B cell (primary cell): ENCODE data around the gene LONP2.

Source experiments
- EZH2 ChIP-seq: IDR thresholded peaks from 2 replicates; pipeline ENCODE4 v1.6.1; 2012; ENCODE audit warnings: borderline replicate concordance, low read depth, mild to moderate bottlenecking, moderate library complexity, low read length; ENCODE audit not compliant: insufficient read depth, poor library complexity, severe bottlenecking
- TF ChIP-seq, protein P1 (sequence below): fragments of 200-600 bp; IDR thresholded peaks from one replicate; pipeline ENCODE4 v1.8.0; 2022; ENCODE audit warnings: antibody characterized with exemption, mild to moderate bottlenecking

DNA sequence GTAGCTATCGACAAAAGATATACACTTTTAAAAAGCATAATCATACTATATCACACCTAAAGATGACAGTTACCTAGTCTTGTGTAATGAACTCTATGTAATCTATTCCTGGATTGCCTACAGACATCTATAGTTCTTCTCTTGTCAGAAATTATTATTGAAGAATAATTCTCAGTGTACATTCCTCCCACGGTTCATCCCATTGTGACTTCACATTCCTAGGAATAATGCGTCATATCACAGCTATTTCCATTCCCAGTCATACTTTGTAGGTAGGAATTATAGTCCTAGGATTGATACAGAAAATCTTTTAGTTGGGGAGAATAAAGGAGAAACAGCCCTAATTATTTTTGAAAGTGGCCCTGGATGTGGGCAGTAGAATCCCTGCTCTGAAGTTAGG lies 47.2 kb downstream of the LONP2 start:
- TF ChIP-seq, protein P1, sequence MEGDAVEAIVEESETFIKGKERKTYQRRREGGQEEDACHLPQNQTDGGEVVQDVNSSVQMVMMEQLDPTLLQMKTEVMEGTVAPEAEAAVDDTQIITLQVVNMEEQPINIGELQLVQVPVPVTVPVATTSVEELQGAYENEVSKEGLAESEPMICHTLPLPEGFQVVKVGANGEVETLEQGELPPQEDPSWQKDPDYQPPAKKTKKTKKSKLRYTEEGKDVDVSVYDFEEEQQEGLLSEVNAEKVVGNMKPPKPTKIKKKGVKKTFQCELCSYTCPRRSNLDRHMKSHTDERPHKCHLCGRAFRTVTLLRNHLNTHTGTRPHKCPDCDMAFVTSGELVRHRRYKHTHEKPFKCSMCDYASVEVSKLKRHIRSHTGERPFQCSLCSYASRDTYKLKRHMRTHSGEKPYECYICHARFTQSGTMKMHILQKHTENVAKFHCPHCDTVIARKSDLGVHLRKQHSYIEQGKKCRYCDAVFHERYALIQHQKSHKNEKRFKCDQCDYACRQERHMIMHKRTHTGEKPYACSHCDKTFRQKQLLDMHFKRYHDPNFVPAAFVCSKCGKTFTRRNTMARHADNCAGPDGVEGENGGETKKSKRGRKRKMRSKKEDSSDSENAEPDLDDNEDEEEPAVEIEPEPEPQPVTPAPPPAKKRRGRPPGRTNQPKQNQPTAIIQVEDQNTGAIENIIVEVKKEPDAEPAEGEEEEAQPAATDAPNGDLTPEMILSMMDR = no peak
- no peak for TF ChIP-seq EZH2
